ACHN (cell line): ENCODE data around the gene KCTD20.

ENCODE experiments used
- DNase-seq: peaks from one replicate; pipeline ENCODE4 v3.0.0-alpha.2; 2015
- in situ Hi-C: cut with HindIII; loops from 2 replicates; pipeline ENCODE4 v1.10.0; 2017; ENCODE audit warnings: low sequenced_read_pairs, low pct_ligation_motif_present, low pct_unique_long_range_greater_than_20kb

Gene KCTD20

DNA sequence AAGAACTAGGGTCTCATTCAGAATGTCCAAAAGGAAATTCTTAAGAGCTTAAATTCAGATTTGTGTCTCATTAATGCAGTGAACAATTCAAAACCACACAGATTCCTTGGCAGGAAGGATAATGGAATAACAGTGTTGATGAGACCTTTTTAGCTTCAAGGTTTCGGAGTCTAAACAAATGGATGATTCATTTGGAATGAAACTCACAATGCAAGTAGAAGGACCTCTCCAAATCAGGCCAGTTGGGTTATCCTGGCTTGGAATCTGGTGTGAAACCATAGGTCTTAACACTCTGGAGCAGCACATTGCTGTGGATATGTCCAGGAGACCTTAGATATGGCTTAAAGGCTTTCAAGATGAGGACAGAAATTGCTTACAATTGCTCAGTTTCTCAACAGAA, 44.9 kb downstream of the KCTD20 start:
- DNase-seq, result no peak
- in situ Hi-C loops, result no loop called here

GRCh38 chr6:36488221-36488620, 45.4 kb downstream of the KCTD20 start:
- in situ Hi-C loops, result no loop called here

DNA sequence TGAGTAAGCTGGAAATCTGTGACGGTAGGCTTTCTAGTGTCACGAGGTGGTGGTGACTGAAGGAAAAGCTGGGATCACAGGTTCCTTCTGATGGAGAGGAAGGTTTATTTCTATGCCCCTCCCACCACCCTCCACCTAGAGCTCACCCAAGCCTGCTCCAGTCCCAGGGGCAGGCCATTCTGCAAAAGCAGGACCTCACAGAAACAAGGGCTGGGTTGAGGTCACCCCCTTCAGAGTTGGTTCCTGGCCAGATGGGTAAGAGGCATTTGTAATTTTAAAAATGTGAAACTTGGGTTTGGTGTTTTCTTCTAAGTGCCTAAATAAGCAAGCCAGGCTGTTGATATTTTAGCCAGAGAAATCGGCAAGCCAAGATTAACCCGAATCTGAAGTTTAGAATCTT, 46.6 kb downstream of the KCTD20 start:
- in situ Hi-C loops, result no loop called here
- DNase-seq, result no peak

More at GRCh38 chr6:36488221-36488620, 45.4 kb downstream of the KCTD20 start:
- DNase-seq, result no peak

- no peak for DNase-seq
- in situ Hi-C loops, result no loop called here
Measured at GRCh38 chr6:36491378-36491965, 48.7 kb downstream of the KCTD20 start.

GRCh38 chr6:36492092-36492491, 49.3 kb downstream of the KCTD20 start:
- in situ Hi-C loops, result no loop called here
- DNase-seq, result no peak

DNA sequence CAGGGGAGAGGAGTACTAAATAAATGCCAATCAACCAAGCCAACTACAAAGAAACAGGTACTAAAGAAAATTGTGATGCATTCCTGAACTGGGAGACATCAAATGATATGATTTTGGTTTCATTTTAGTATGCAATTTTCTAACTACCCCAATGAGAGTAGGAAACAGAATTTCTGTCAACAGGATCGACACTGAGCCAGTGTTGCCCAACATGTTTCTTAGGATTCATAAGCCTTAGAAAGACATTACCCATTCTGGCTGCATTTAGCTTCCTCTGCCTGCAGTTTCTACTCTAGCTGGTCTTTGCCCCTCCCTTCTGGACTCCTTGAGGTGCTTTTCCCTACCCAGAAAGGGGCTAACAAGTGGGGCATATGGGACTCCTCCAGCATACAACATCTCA, 49.8 kb downstream of the KCTD20 start:
- in situ Hi-C loops, result no loop called here
- DNase-seq, result no peak

- no peak for DNase-seq
- in situ Hi-C loops, result no loop called here
Measured at GRCh38 chr6:36493319-36493718, 50.5 kb downstream of the KCTD20 start.

GRCh38 chr6:36493859-36494258, 51.1 kb downstream of the KCTD20 start:
- in situ Hi-C loops, result no loop called here
- DNase-seq, result no peak

GRCh38 chr6:36495086-36495485, 52.3 kb downstream of the KCTD20 start:
- in situ Hi-C loops, result no loop called here
- no peak for DNase-seq

DNA sequence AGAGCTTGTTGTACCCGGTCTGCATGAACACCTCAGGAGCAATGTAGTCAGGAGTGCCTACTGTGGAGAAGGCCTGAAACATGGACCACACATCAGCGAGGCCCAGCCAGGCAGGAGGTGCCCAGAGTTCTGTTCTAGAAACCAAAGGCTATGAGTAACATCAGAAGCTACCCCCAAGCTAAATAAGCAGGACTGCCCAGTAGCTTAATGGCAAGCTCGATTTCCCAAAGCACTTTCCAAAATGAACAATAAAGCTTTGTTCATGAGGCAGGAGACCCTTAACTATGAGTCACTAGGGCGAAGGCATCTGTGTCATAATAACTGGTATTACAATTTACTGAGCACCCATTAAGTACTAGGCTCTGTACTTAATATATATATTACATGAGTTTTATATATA, 57.1 kb downstream of the KCTD20 start:
- no peak for DNase-seq
- in situ Hi-C loops, result no loop called here

- DNase-seq, result no peak
- in situ Hi-C loops, result no loop called here
Measured at GRCh38 chr6:36501686-36502085, 58.9 kb downstream of the KCTD20 start.

DNA sequence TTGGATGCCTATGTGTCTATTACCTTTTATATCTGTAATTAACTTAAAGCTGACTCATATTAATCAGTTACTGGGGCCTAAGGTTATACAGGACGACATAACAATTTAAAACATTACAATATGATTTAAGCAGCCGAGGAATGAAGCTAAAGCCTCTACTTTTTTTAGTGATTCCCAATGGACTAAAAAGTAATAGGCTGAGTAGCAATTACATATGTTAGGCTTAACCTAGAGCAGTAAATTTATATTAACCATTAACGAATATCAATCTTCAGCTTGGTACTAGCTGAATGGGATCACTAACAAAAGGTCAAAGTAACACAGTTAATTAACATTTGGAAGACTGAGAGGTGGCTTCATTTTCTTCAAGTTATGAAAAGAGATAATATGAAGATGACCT, 61.4 kb downstream of the KCTD20 start:
- in situ Hi-C loops, result no loop called here
- DNase-seq, result no peak

DNA sequence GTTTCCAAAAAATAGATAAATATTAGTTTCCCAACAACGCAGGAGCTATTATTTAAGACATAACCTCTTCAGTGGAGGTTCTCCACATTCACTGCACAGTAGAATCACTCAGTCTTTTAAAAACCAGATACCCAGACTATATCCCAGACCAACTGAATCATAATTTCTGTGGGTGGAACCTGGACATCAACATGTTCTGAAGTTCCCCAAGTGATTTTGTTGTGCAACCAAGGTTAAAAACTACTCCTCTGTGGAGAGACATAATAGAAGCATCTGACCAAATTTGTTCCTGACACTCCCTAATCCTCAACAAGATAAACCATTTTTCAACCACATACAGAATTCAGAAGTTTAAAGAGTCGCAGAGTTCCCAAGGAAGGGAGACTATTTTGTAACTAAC, 62.2 kb downstream of the KCTD20 start:
- in situ Hi-C loops, result no loop called here

GRCh38 chr6:36505744-36506534, 63.1 kb downstream of the KCTD20 start:
- DNase-seq, result no peak
- in situ Hi-C loops, result no loop called here

More for the DNA sequence above, 62.2 kb downstream of the KCTD20 start:
- DNase-seq, result no peak

- no peak for DNase-seq
- in situ Hi-C loops, result no loop called here
Measured at GRCh38 chr6:36506611-36507010, 63.8 kb downstream of the KCTD20 start.

DNA sequence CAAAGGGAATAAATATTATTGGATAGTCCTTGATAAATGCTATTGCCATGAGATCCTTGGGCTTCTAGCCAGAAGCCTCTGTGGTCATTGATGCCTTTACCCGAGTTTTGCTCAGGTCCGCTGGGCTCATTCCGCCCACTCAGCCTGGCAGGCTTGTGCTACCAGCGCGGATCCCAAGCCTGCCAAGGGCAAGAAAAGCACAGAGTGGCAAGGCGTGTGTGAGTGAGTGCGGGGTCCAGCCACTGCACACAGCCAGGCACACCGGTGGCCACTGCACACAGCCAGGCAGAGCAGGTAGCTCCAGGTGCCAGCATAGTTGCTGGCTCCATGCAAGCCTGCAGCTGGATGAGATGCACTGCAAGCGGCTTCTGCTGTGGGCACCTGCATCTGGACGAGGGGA, 65.7 kb downstream of the KCTD20 start:
- no peak for DNase-seq
- in situ Hi-C loops, result no loop called here

- in situ Hi-C loops, result no loop called here
Measured at GRCh38 chr6:36510365-36510764, 67.6 kb downstream of the KCTD20 start.

DNA sequence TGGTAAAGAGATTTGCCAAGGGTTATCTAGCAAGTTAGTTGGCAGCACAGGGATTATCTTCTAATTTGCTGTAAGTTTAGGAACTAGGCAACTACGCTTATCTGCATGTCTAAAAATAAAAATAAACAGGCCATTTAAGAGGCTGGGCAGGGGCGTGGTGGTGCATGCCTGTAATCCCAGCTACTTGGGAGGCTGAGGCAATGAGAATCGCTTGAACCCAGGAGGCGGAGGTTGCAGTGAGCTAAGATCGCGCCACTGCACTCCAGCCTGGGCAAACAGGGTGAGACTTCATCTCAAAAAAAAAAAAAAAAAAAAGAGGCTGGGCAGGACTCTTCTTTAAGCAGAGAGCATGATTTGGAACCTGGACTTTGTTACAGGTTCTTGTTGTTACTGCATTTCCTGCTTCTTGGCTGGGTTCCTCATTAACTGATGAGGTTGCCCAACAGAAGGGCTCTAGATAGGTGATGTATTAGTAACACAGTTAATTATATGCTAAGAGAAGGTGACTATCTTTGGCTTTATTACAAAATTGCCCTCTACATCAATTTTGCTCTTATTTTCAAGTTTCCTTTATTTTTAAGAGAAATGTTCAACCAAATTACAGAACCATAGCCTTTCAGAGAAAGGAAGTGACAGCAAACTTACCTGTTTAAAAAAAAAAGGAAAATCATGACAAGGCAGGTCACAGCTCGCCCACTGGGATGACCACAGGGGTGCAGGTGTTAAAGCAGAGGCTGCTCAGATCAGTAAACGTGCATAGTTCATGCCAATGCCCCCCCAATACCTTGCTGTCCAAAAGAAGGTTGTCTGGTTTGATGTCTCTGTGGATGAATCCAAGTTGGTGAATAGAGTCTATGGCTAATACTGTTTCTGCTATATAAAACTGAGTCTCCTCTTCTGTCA, 72.0 kb downstream of the KCTD20 start:
- DNase-seq, result no peak
- in situ Hi-C loops, result no loop called here

More at GRCh38 chr6:36510365-36510764, 67.6 kb downstream of the KCTD20 start:
- DNase-seq, result no peak

DNA sequence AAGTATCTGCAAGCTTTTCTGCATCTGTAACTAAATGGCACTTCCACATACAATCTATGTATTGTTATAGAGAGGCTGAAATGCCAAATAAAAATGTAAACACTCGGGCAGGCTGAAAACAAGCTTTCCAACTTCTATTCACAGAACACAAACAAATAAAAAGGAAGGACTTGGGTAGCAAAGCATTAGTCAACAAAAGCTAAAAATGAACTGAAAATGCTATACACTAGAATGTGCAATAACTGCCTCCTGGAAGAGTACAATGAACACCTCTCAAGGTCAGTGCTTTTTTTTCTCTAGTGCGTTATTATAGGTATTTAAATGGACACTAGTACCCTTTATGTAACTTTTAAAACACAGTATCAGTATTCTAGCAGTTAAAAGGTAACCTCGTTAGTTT, 73.0 kb downstream of the KCTD20 start:
- in situ Hi-C loops, result no loop called here
- no peak for DNase-seq
